Testis (tissue), 3 donors: ENCODE results near the gene CCDC121. TPM values are rescaled to one million over a fixed set of nuclear protein-coding genes. Genes with fewer than 3 reads are reported as not detected.

Experiments used
- DNase-seq: peaks from one replicate; pipeline ENCODE4 v3.0.0-alpha.2; 2019
- H3K27ac ChIP-seq, 2 donors: fragments of 200-600 bp; sonication (generic); one replicate each; pipeline ENCODE4 v1.5.1; 2019
- H3K27me3 ChIP-seq: fragments of 200-600 bp; sonication (generic); one replicate; pipeline ENCODE4 v1.5.1; 2019
- H3K36me3 ChIP-seq: fragments of 200-600 bp; sonication (generic); one replicate; pipeline ENCODE4 v1.5.1; 2017; ENCODE audit warnings: low read depth; ENCODE audit errors: missing control alignments
- H3K4me1 ChIP-seq: fragments of 200-600 bp; sonication (generic); one replicate; pipeline ENCODE4 v1.5.1; 2019
- H3K4me3 ChIP-seq, 2 donors: fragments of 200-600 bp; sonication (generic); one replicate each; pipeline ENCODE4 v1.5.1; 2017 to 2019
- H3K9me3 ChIP-seq: fragments of 200-600 bp; sonication (generic); one replicate; pipeline ENCODE4 v1.5.1; 2017
- POLR2A ChIP-seq: fragments of 450-650 bp; IDR thresholded peaks from one replicate; pipeline ENCODE4 v1.6.1; 2017; ENCODE audit warnings: antibody characterized with exemption, mild to moderate bottlenecking, moderate library complexity
- WGBS, 2 donors: methylation state at CpG; one replicate each; pipeline ENCODE4 v1.1.5; 2018; 5-methylcytosine and 5-hydroxymethylcytosine counted together
- intact Hi-C: fragments of 100-400 bp; cut with DNase I; formaldehyde crosslinking; loops from one replicate; pipeline ENCODE4 v1.15.1; 2023; ENCODE audit warnings: low total_unique reads
- polyA plus RNA-seq: library from polyadenylated mRNA; stranded (reverse); fragments of 350-450 nt; fragmentation: Illumina TruSeq; extraction: RNeasy Lipid Tissue Mini Kit (QIAGEN cat#74804); gene quantifications from one replicate; pipeline ENCODE4 v1.2.3, GENCODE V29; 2014; ENCODE audit warnings: low read depth, low replicate concordance; ENCODE audit not compliant: insufficient read depth
- total RNA-seq, 2 donors: library from RNA; depleted of rRNA; stranded (reverse); fragments of >200 nt; gene quantifications; one replicate each; pipeline ENCODE4 v1.2.3, GENCODE V29; 2016
- TF ChIP-seq, protein P1 (sequence below), 3 experiments: fragments of 450-650 bp in 2 of 3; fragments of 200-600 bp in 1 of 3; sonication (generic) in 1 of 3; IDR thresholded peaks; one replicate each; pipeline ENCODE4 v1.5.1; 2016 to 2019; ENCODE audit warnings: antibody characterized with exemption in 3 of 3, mild to moderate bottlenecking in 2 of 3, moderate library complexity in 1 of 3

Gene CCDC121
- total and polyA plus RNA-seq, 3 donors from 2014 or later = 10.2 to 40.5 (median 20.2) TPM

- WGBS, 2 donors = 48 to 65% methylated on average over 16 of the region's 16 CpGs
- Histone ChIP-seq H3K36me3 (no peaks in the 10 kb centered on the region), H3K9me3 (no peaks in the 10 kb centered on the region), H3K27me3 (no peaks in the 10 kb centered on the region), H3K4me1 (peaks cover 13% of the 10 kb centered on the region), H3K4me3 (peak overlapping the region; percentile 86 to 87), H3K27ac (peak overlapping the region in 1 of 2 donors; percentile 80)
- TF ChIP-seq, protein P1, sequence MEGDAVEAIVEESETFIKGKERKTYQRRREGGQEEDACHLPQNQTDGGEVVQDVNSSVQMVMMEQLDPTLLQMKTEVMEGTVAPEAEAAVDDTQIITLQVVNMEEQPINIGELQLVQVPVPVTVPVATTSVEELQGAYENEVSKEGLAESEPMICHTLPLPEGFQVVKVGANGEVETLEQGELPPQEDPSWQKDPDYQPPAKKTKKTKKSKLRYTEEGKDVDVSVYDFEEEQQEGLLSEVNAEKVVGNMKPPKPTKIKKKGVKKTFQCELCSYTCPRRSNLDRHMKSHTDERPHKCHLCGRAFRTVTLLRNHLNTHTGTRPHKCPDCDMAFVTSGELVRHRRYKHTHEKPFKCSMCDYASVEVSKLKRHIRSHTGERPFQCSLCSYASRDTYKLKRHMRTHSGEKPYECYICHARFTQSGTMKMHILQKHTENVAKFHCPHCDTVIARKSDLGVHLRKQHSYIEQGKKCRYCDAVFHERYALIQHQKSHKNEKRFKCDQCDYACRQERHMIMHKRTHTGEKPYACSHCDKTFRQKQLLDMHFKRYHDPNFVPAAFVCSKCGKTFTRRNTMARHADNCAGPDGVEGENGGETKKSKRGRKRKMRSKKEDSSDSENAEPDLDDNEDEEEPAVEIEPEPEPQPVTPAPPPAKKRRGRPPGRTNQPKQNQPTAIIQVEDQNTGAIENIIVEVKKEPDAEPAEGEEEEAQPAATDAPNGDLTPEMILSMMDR (IDR thresholded peaks at IDR 0.05) = no peak
- no peak for TF ChIP-seq POLR2A
- intact Hi-C loops = no loop called here
- no peak for DNase-seq
These were observed 36.0 kb upstream of the CCDC121 start for GRCh38 chr2:27664622-27665363.

GRCh38 chr2:27664154-27664574 lies 35.4 kb upstream of the CCDC121 start:
- no peak for DNase-seq
- intact Hi-C loops = no loop called here
- 1 to 3% methylated on average over 15 to 21 of the region's 28 CpGs for WGBS, 2 donors
- no peaks in the 10 kb centered on the region for H3K9me3 ChIP-seq
- peak overlapping the region; percentile 80 to 89 for H3K27ac ChIP-seq
- peaks cover 13% of the 10 kb centered on the region for H3K4me1 ChIP-seq
- TF ChIP-seq, protein P1 (IDR thresholded peaks at IDR 0.05) = no peak
- TF ChIP-seq POLR2A = no peak
- no peaks in the 10 kb centered on the region for H3K27me3 ChIP-seq
- H3K4me3 ChIP-seq = peak overlapping the region; percentile 86 to 87
- no peaks in the 10 kb centered on the region for H3K36me3 ChIP-seq

- H3K27ac ChIP-seq = peak within 1 kb of the TSS; percentile 80 to 89
- TF ChIP-seq, protein P1 (IDR thresholded peaks at IDR 0.05) = peak in 1 of 3 experiments; percentile 4
- no peak for TF ChIP-seq POLR2A
- peak; percentile 87 for DNase-seq
- no peaks in the 10 kb centered on the region for H3K36me3 ChIP-seq
- no peaks in the 10 kb centered on the region for H3K27me3 ChIP-seq
- WGBS, 2 donors = 0% methylated on average over 51 to 56 of the region's 56 CpGs
- H3K4me1 ChIP-seq = peaks cover 13% of the 10 kb centered on the region
- intact Hi-C loops = no loop called here
- no peaks in the 10 kb centered on the region for H3K9me3 ChIP-seq
- H3K4me3 ChIP-seq = peak within 1 kb of the TSS; percentile 86 to 87
These were observed 34.7 kb upstream of the CCDC121 start, which contains the start of the genes SLC4A1AP and SUPT7L for GRCh38 chr2:27663285-27664153. TSS of gene SLC4A1AP (plus strand) at chr2:27663889. CDS start at chr2:27663915, 26 bp downstream. TSS of gene SUPT7L (minus strand) at chr2:27663614. CDS start at chr2:27662192, 1,422 bp downstream.

GRCh38 chr2:27661371-27661770 lies 32.6 kb upstream of the CCDC121 start:
- H3K27me3 ChIP-seq = no peaks in the 10 kb centered on the region
- H3K27ac ChIP-seq = no peak overlapping the region
- 94 to 95% methylated on average over 1 of the region's 1 CpG for WGBS, 2 donors
- H3K9me3 ChIP-seq = no peaks in the 10 kb centered on the region
- peaks cover 13% of the 10 kb centered on the region for H3K4me1 ChIP-seq
- no peaks in the 10 kb centered on the region for H3K36me3 ChIP-seq
- TF ChIP-seq POLR2A = no peak
- TF ChIP-seq, protein P1 (IDR thresholded peaks at IDR 0.05) = no peak
- no peak for DNase-seq
- no peak overlapping the region for H3K4me3 ChIP-seq
- intact Hi-C loops = no loop called here
